HG03342 (cell line): ENCODE measurements around the gene NEURL1B.
"Not testable (repeated sequence)": the region's sequence is repeated elsewhere in the genome, so short reads cannot be mapped to it uniquely, and the experiment has no call there.

Experiments
- ATAC-seq: cut with Tn5 transposase; IDR thresholded peaks from one replicate; pipeline ENCODE4 v1.9.1; 2021; ENCODE audit warnings: mild to moderate bottlenecking, moderate library complexity; ENCODE audit not compliant: unreplicated experiment

Gene NEURL1B

GRCh38 chr5:172692451-172692850 is 51.4 kb downstream of the NEURL1B start:
- ATAC-seq: no peak

DNA sequence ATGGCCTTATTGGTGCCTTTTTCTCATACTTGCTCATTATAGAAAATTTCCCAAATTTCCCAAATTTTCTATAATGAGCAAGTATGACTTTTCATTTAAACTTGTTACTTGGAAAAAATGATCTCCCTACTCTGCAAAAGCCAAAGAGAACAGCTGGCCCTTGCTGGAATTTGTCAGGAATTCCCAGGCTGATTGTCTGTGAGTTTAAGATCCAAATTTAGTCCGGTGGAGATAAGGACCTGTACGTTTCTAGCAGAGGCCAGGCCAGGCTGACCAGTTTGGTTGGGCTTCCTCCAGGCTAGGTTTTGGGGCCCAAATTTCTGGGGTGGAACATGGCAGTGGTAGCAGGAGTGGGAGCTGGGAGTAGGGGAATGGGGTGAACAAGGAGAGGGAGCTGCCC is 51.9 kb downstream of the NEURL1B start:
- no peak for ATAC-seq

DNA sequence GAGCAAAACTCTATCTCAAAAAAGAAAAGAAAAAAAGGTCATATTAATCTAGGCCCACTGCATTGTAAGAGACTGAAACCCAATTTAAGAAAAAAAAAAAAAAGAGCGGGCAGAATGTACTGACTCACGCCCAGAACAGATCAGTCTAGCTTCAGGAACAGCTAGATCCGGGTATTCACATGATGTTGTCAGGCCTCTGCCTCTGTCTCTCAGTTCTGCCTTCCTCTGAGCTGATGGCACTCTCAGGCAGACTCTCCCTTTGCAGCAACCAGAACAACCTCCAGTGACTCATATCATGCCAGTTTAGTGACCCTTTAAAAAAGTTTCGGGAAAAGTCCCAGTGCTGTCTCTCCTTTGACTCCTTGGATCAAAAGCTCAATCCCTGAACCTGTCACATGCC is 53.0 kb downstream of the NEURL1B start:
- ATAC-seq: no peak

- no peak for ATAC-seq
These were observed 53.5 kb downstream of the NEURL1B start for GRCh38 chr5:172694541-172694940.

- no peak for ATAC-seq
These were observed 54.4 kb downstream of the NEURL1B start for GRCh38 chr5:172695232-172696054.

DNA sequence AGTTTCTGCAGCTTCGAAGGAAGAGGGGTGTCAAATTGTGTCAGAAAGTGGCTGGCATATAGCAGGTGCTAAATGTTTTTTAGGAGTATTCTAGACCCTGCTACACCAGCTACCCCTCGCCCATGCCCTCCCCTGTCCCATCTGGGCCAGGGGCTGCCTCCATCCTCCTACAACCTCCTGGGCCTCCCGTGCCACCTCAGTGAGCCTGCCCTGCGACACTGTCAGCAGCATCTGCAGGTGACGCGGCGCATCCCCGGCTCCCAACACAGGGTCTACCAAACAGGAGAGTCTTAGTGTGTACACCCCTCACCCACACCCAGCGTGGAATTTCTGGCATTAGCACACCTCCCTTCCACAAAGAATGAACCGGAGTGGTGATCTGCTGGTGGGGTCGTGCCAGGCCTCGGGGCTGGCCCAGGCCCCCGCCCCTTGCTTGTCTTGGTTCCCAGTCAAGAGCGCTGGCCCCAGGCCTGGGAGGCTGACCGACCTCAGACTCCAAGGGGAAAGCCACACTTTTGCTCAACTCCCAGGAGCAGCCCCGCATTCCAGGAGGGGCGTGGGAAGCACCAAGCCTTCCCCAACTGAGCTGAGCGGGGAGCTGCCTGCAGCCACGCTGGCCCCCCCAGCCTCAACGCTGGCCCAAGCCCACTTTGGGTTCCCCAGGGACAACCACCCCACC is 55.2 kb downstream of the NEURL1B start:
- ATAC-seq: no peak

- ATAC-seq: peak; percentile 94
These were observed 56.4 kb downstream of the NEURL1B start for GRCh38 chr5:172697123-172698121.

DNA sequence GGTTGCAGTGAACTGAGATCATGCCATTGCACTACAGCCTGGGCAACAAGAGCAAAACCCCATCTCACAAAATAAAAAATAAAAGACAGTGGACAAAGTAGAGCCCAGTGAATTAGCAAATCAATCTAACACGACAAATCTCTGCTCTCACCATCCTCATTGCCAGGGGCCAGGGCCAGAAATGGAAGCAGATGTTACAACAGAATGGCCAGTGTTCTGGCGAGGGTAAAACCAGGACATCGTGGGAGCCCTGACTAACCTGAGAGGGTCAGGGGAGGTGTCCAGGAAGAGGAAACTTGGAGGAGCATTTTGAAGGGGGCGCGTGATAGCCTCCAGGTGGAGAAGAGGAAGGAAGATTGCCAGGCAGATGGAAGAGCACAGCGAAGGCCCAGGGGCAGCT is 58.4 kb downstream of the NEURL1B start:
- no peak for ATAC-seq

- ATAC-seq: no peak
These were observed 58.9 kb downstream of the NEURL1B start for GRCh38 chr5:172699999-172700364.

GRCh38 chr5:172700365-172701290 is 59.6 kb downstream of the NEURL1B start:
- ATAC-seq: no peak

DNA sequence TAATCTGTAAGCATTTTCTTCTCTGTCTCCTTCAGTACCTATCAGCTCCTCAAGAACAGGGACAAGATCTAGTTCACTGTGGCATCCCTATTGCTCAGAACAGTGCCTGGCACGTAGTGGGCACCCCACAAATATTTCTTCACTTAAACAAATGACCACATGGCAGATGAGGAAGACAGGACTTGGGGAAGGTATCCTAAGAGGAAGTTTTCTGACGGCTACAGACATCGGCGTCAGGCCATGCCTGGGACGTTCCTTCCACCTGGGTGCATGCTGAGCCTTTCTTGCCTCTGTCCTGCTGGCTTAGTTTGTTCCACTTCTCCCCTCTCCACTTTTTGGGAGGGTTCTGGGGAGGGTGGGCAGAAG is 60.2 kb downstream of the NEURL1B start:
- no peak for ATAC-seq

- no peak for ATAC-seq
These were observed 62.9 kb downstream of the NEURL1B start for GRCh38 chr5:172703952-172704351.

- ATAC-seq: no peak
These were observed 64.6 kb downstream of the NEURL1B start for GRCh38 chr5:172705576-172706084.

GRCh38 chr5:172706796-172707195 is 65.7 kb downstream of the NEURL1B start:
- ATAC-seq: no peak

DNA sequence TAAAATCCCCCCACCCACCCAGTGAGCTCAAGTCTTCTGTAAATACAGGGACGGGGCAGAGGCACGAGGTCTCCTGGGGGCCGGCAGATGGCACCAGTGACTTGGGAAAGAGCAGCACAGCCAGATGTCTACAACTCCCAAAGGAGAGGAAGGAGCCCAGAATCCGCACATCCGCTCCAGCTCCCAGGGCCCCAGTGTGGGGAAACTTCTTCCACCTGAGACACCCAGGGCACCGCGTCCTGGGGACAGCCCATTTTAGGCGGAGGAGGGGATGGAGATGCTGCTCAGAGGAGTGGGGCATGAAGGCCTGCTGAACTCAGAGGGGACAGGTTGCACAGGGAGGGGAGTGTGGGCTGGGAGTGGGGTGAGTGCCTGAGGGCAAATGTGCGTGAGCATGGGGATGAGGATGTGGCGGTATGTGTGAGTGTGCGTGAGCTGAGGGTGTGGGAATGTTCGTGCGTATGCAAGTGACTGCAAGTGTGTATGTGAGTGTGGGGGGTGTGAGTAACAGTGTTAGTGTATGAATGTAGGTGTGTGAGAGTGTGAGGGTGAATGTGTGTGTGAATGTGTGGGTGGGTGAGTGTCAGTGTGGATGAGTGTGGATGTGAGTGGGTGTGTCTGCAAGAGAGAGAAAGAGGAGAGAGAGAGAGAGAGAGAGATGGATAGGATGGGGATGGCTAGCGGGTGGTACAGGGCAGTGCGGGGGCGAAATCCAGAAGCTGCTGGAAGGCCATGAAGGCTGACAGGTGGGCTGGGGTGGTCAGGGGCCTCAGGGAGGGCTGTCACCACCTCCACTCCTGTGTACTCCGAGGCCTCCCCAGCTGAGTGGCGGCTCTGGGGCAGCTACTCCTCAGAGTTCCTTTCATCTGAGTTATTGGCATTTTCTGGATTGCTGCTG is 66.5 kb downstream of the NEURL1B start:
- ATAC-seq: no peak

DNA sequence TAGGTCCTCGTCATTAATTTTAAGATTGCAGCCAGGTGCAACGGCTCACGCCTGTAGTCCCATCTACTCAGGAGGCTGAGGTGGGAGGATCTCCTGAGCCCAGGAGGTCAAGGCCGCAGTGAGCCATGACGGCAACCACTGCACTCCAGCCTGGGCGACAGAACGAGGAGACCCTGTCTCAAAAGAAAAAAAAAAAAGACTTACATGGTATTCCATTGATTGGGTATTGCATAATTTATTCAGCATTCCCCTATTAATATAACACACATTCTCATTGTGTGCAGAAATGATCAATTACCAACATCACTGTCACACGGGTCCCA is 67.1 kb downstream of the NEURL1B start:
- no peak for ATAC-seq

DNA sequence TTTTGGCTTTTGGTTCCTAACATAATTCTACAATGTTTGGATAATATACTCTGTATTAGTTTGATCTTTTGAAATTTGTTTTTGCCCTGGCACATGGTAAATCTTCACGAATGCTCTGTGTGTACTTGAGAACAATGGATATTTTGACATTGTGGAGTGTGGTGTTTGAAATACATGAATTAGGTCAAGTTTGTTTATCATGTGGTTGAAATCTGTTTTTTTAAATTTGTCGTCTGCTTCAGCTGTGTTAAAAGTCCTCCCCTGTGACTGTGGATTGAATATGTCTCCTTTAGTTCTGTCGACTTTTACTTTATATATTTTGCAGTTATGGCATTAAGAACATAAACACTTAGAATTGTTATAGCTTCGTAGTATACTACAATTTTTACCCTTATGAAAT is 69.6 kb downstream of the NEURL1B start:
- no peak for ATAC-seq

GRCh38 chr5:172711321-172711861 is 70.3 kb downstream of the NEURL1B start:
- ATAC-seq: not testable (repeated sequence)

DNA sequence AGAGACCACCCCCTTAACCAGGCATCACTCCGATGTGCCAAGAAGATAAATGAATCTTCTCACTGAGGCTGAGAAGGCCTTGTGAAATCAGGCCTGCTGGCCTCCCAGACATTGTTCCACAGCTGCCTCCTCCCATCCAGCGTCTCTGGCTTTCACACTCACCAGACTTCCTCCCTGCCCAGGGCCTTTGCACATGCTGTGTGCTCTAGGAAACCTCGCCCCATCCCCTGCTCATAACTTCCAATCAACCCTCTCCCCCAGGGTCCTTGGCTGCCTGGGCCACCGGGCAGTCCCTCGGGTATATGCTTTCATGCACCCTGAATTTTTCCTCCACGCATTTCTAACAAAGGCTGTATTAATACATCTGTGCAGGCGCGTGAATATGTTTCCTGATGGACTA is 71.5 kb downstream of the NEURL1B start:
- no peak for ATAC-seq
